Stimulated activated CD8-positive, alpha-beta memory T cell treated with anti-CD3 and anti-CD28 coated beads, Interleukin-4, amount 100 ng/mL, for 4 hours (primary cell): ENCODE data around the gene TRAFD1.

Experiments used
- DNase-seq, 2 donors: peaks; one replicate each; pipeline ENCODE4 v3.0.0-alpha.2; 2020; ENCODE audit warnings: low read depth in 2 of 2, low spot score in 1 of 2

Gene TRAFD1

DNA sequence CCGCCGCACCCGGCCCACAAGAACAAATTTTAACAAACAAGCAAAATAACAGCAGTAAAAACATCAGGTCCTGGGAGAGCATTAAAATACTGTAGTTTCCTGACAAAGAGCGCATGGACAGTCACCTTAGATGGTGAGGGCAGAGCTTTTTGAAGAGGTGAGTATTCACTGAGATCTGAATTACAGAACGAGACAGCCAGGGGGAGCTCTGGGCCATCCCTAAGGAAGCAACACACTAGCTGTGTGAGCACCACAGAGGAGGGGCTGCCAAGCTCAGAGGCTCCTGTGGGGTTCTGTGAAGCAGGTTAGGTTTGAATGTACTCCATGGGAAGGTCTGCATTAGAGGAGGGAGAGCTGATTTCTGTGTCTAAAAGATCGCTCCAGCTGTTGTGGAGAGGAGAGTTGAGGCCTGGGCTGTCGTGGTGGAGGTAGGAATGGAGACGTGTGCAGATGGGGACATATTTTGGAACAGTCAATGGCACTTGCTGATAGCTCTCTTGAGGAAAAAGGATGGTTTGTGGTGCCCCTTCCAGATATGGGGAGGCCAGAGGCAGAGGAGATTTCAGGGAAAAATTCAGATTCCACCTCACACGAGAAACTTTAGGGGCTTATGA is 72.9 kb downstream of the TRAFD1 start:
- DNase-seq, result peak in 1 of 2 donors; percentile 5

- DNase-seq, result no peak
Observed at GRCh38 chr12:112199136-112199535, 73.8 kb downstream of the TRAFD1 start.
